ENCODE measurements around the gene TRIM49D1. TPM values are rescaled to one million over a fixed set of nuclear protein-coding genes. Genes with fewer than 3 reads are reported as not detected.

Gene TRIM49D1
- not detected in 2 replicates for total RNA-seq

GRCh38 chr11:89922195-89922660, at the start of gene TRIM49D1:
TRIM49D1 (minus strand) TSS chr11:89922245; CDS start chr11:89917710, 4,535 bp downstream.

GRCh38 chr11:89965737-89966136, 43.7 kb upstream of the TRIM49D1 start, which contains the start of gene TRIM64:
TRIM64 (plus strand) TSS chr11:89966037; CDS start chr11:89968504, 2,467 bp downstream.

GRCh38 chr11:89923764-89924163, 1.7 kb upstream of the TRIM49D1 start, which contains the start of gene TRIM49D2:
TRIM49D2 (plus strand) TSS chr11:89924064; CDS start chr11:89926762, 2,698 bp downstream.

Other genes with a start within 250 kb of the TRIM49D1 start
- not detected in 2 replicates for gene TRIM77, start 211.9 kb downstream of the TRIM49D1 start, total RNA-seq
- gene TRIM49, start 113.7 kb downstream of the TRIM49D1 start, total RNA-seq, result not detected in 2 replicates
- not detected in 2 replicates for gene TRIM64B, start 43.8 kb downstream of the TRIM49D1 start, total RNA-seq
- gene TRIM49D2, start 1.8 kb upstream of the TRIM49D1 start, total RNA-seq, result not detected in 2 replicates
- gene TRIM64, start 43.8 kb upstream of the TRIM49D1 start, total RNA-seq, result not detected in 2 replicates
- not detected in 2 replicates for gene TRIM49C, start 108.9 kb upstream of the TRIM49D1 start, total RNA-seq
- gene UBTFL1, start 163.7 kb upstream of the TRIM49D1 start, total RNA-seq, result not detected in 2 replicates
- 0.11 and 0.60 TPM in 2 replicates for gene NAALAD2, start 212.4 kb upstream of the TRIM49D1 start, total RNA-seq

All from dermis lymphatic vessel endothelial cell (primary cell).